Measurements from ENCODE around the gene DEDD. TPM values are rescaled to one million over a fixed set of nuclear protein-coding genes. Genes with fewer than 3 reads are reported as not detected.

The DEDD gene
- total RNA-seq, 1 experiment from 2014 or later = 44.7 TPM

DNA sequence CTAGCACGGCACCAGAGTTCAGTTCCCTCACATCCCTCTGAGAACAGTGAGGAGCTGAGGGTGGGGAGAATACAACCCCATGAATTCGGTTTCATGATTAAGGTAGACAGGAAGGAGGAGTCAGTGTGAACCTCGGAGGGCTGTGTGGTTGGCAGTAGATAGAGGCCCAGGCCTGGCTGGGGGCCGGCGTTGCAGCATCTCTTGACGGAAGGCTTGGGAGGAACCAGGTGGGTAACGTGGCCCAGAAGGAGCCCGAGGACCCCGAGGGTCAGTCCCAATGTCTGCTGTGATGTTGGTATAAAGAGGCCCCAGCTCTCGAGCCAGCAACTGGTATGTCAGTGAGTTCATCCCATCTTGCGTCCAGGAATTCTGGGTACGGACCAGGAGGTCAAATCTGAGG is 39.2 kb upstream of the DEDD start:
- no peak overlapping the region for H2BK120ac ChIP-seq (ENCODE audit: low read depth, low read length, poor library complexity, severe bottlenecking)
- no peak overlapping the region for H4K91ac ChIP-seq (ENCODE audit: insufficient read length, low read depth, low read length)
- H3K23me2 ChIP-seq (ENCODE audit: insufficient read length, low read depth, low read length, poor library complexity, severe bottlenecking) = peaks cover 8% of the 10 kb centered on the region
- no peak overlapping the region for H3K14ac ChIP-seq (ENCODE audit: insufficient read depth, low read length)
- no peaks in the 10 kb centered on the region; the same call in 1 of the 2 replicates for H3K4me1 ChIP-seq (ENCODE audit: insufficient read depth, low read length)
- no peak overlapping the region for H2BK20ac ChIP-seq (ENCODE audit: low read depth, low read length, poor library complexity, severe bottlenecking)
- no peak overlapping the region for H3K9ac ChIP-seq (ENCODE audit: extremely low read depth, insufficient read length, low read length)
- no peaks in the 10 kb centered on the region for H3K79me1 ChIP-seq (ENCODE audit: insufficient read depth, low read depth, low read length, poor library complexity, severe bottlenecking)
- WGBS (ENCODE audit: extremely low coverage, insufficient read length, low lambda C conversion rate) = no CpG with 5 or more reads among the region's 12 CpGs
- H3K79me2 ChIP-seq (ENCODE audit: insufficient read depth, low read length) = no peaks in the 10 kb centered on the region
- H3T11ph ChIP-seq (ENCODE audit: low read length) = no peak overlapping the region
- no peak for DNase-seq
- TF ChIP-seq, protein P1, sequence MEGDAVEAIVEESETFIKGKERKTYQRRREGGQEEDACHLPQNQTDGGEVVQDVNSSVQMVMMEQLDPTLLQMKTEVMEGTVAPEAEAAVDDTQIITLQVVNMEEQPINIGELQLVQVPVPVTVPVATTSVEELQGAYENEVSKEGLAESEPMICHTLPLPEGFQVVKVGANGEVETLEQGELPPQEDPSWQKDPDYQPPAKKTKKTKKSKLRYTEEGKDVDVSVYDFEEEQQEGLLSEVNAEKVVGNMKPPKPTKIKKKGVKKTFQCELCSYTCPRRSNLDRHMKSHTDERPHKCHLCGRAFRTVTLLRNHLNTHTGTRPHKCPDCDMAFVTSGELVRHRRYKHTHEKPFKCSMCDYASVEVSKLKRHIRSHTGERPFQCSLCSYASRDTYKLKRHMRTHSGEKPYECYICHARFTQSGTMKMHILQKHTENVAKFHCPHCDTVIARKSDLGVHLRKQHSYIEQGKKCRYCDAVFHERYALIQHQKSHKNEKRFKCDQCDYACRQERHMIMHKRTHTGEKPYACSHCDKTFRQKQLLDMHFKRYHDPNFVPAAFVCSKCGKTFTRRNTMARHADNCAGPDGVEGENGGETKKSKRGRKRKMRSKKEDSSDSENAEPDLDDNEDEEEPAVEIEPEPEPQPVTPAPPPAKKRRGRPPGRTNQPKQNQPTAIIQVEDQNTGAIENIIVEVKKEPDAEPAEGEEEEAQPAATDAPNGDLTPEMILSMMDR (conservative IDR thresholded peaks at IDR 0.05) = no peak
- Mint-ChIP-seq H3K4me1 (peaks cover 16 to 23% of the 10 kb centered on the region in 2 experiments), H3K27me3 (ENCODE audit: low read depth) (no peaks in the 10 kb centered on the region; the same call in 1 of the 2 replicates), H3K4me3 (no peak overlapping the region), H3K9me3 (no peaks in the 10 kb centered on the region), H3K27ac (peak overlapping the region in 1 of 3 experiments; percentile 74; a peak in 2 of 7 replicates), H3K36me3 (ENCODE audit: insufficient read depth in 1 of 3, low read depth in 3 of 3) (peaks cover 25 to 70% (median 69%) of the 10 kb centered on the region in 3 experiments; a peak in 6 of 7 replicates)
- no peaks in the 10 kb centered on the region for H4K20me1 ChIP-seq (ENCODE audit: control insufficient read depth, insufficient read depth, insufficient read length)
- no peaks in the 10 kb centered on the region for H3K9me3 ChIP-seq (ENCODE audit: control insufficient read depth, low read depth, low read length)
- no peak overlapping the region for H2BK15ac ChIP-seq (ENCODE audit: low read depth, low read length)
- H3K27me3 ChIP-seq (ENCODE audit: insufficient read depth, low read length) = no peaks in the 10 kb centered on the region
- H2BK5ac ChIP-seq (ENCODE audit: insufficient read length, low read length) = no peak overlapping the region
- no peak overlapping the region for H2BK12ac ChIP-seq (ENCODE audit: insufficient read length, low read depth, low read length)
- no peak overlapping the region for H2AFZ ChIP-seq (ENCODE audit: low read length)
- H3K56ac ChIP-seq (ENCODE audit: insufficient read length, low read depth, low read length) = no peak overlapping the region
- H3K4ac ChIP-seq (ENCODE audit: low read depth, low read length) = no peak overlapping the region
- no peak overlapping the region for H2AK5ac ChIP-seq (ENCODE audit: insufficient read length, low read length)
- H3K23ac ChIP-seq (ENCODE audit: insufficient read length, low read depth, low read length) = no peak overlapping the region
- H3K18ac ChIP-seq (ENCODE audit: insufficient read length, low read depth, low read length) = no peak overlapping the region
- H3K27ac ChIP-seq (ENCODE audit: insufficient read length, low read depth, low read length) = no peak overlapping the region
- H4K5ac ChIP-seq (ENCODE audit: insufficient read length, low read depth, low read length) = no peak overlapping the region
- H4K8ac ChIP-seq (replicated peaks; ENCODE audit: insufficient read length, low read depth, low read length) = no peak overlapping the region
- no peak overlapping the region for H3K4me2 ChIP-seq (ENCODE audit: insufficient read depth, insufficient read length, low read length)
